Heart right ventricle (tissue), 16 donors: ENCODE results near the gene TNS1. TPM values are rescaled to one million over a fixed set of nuclear protein-coding genes. Genes with fewer than 3 reads are reported as not detected.

Experiments
- ATAC-seq, 8 donors: fragments of 200-7000 bp; cut with Tn5 transposase; one replicate each; pipeline ENCODE4 v1.9.1; 2020; ENCODE audit warnings: mild to moderate bottlenecking in 8 of 8, moderate library complexity in 8 of 8, moderate number of reproducible peaks in 1 of 8
- DNase-seq, 2 donors: peaks; one replicate each; pipeline ENCODE4 v3.0.0-alpha.2; 2020
- H3K27ac ChIP-seq, 10 donors: fragments of 200-600 bp; sonication (generic) in 2 of 10; one replicate each; pipeline versions ENCODE4 v1.5.0 to v1.8.0; 2020 to 2022; ENCODE audit warnings: mild to moderate bottlenecking in 3 of 10
- H3K27me3 ChIP-seq, 7 donors: fragments of 200-600 bp; one replicate each; pipeline ENCODE4 v1.8.0; 2021 to 2022; ENCODE audit warnings: mild to moderate bottlenecking in 2 of 7
- H3K36me3 ChIP-seq, 9 donors: fragments of 200-600 bp; sonication (generic) in 1 of 9; one replicate each; pipeline versions ENCODE4 v1.5.0 to v1.8.0; 2020 to 2022; ENCODE audit warnings: mild to moderate bottlenecking in 2 of 9
- H3K4me1 ChIP-seq, 9 donors: fragments of 200-600 bp; sonication (generic) in 1 of 9; one replicate each; pipeline versions ENCODE4 v1.5.0 to v1.8.0; 2020 to 2022; ENCODE audit warnings: mild to moderate bottlenecking in 4 of 9
- H3K4me3 ChIP-seq, 10 donors: fragments of 200-600 bp; sonication (generic) in 2 of 10; one replicate each; pipeline versions ENCODE4 v1.5.0 to v1.8.0; 2020 to 2022; ENCODE audit warnings: mild to moderate bottlenecking in 7 of 10, moderate library complexity in 2 of 10
- H3K9me3 ChIP-seq, 11 donors: fragments of 200-600 bp in 10 of 11; sonication (generic) in 2 of 11; one replicate each; pipeline versions ENCODE4 v1.5.0 to v1.8.0; 2013 to 2022; ENCODE audit warnings: mild to moderate bottlenecking in 2 of 11, control low read depth in 1 of 11, moderate library complexity in 1 of 11
- WGBS, 2 donors: extraction: QIAGEN DNeasy Blood & Tissue Kit; methylation state at CpG; one replicate each; pipeline ENCODE4 v1.1.7; 2013; ENCODE audit warnings: inconsistent platforms in 1 of 2; 5-methylcytosine and 5-hydroxymethylcytosine counted together
- intact Hi-C, 10 donors: fragments of 100-400 bp; cut with DNase I; formaldehyde crosslinking; loops; one replicate each; pipeline versions ENCODE4 v1.11.1 to v1.14.2; 2022
- polyA plus RNA-seq, 2 donors: library from polyadenylated mRNA; stranded (reverse); fragments of 200-250 nt; gene quantifications; one replicate each; pipeline ENCODE4 v1.2.3, GENCODE V29; 2013
- total RNA-seq, 10 donors: library from RNA; stranded (reverse); fragmentation: NEBNext Ultra II Directional in 3 of 10; extraction: Animal tissue kit (Norgen Biotek cat#: 25700) in 3 of 10; gene quantifications; one replicate each; pipeline versions ENCODE4 v1.2.1 to v1.2.4, GENCODE V29; 2021 to 2023
- TF ChIP-seq, protein P1 (sequence below), 9 donors: fragments of 200-600 bp; sonication (generic) in 2 of 9; IDR thresholded peaks; one replicate each; pipeline versions ENCODE4 v1.5.0 to v1.8.0; 2021 to 2022; ENCODE audit warnings: antibody characterized with exemption in 9 of 9, mild to moderate bottlenecking in 5 of 9, moderate library complexity in 1 of 9
- donor health status: Arrhythmogenic right ventricular cardiomyopathy.
- donor health status: ischemic (EF 13 %, LVEDD 7.1; RV severe dilation, severe dysfunction).
- donor health status: healthy with polysubstance abuse.
- donor health status: DM: no; HTN: yes; CAD: no.
- donor health status: DM: no; HTN: no; CAD: no.
- donor health status: ischemic (EF 25% LVEDD 6.9; RV normal size, moderate dysfunction).
- donor health status: ischemic (EF 25% LVEDD 5.7; RV mildly dilated, moderate dysfunction).
- donor health status: healthy.
- donor health status: DM: yes; HTN: yes; CAD: no.
- donor health status: Ischemic cardiomyopathy.
- donor health status: ischemic (EF 35%, LVEDD 5.7; RV mildly dilated, moderate dysfunction).
- donor health status: nonischemic (EF 11% LVEDD 7.7; RV severe dilation, severe dysfunction).
- donor health status: DM: yes; HTN: yes; CAD: no.
- donor health status: PGD.
- donor health status: ischemic (EF 29% LVEDD 5.4; RV normal size, mild dysfunction).
- donor health status: nonischemic (EF 23%, LVEDD 6.1; RV moderate dilation, normal function).

The TNS1 gene
- total and polyA plus RNA-seq, 12 donors = 64.6 to 844 (median 731) TPM

GRCh38 chr2:217897816-217898806 is 104.7 kb downstream of the TNS1 start:
- Histone ChIP-seq H3K9me3 (no peaks in the 10 kb centered on the region), H3K36me3 (peaks cover 0 to 87% (median 60%) of the 10 kb centered on the region in 9 donors), H3K4me3 (no peak overlapping the region), H3K27ac (peak overlapping the region; percentile 9 to 99 (median 93)), H3K27me3 (no peaks in the 10 kb centered on the region), H3K4me1 (peaks cover 51 to 83% (median 76%) of the 10 kb centered on the region in 9 donors)
- DNase-seq (peak in 1 of 2 donors; percentile 63), ATAC-seq (peak; percentile 6 to 67 (median 39))
- TF ChIP-seq, protein P1, sequence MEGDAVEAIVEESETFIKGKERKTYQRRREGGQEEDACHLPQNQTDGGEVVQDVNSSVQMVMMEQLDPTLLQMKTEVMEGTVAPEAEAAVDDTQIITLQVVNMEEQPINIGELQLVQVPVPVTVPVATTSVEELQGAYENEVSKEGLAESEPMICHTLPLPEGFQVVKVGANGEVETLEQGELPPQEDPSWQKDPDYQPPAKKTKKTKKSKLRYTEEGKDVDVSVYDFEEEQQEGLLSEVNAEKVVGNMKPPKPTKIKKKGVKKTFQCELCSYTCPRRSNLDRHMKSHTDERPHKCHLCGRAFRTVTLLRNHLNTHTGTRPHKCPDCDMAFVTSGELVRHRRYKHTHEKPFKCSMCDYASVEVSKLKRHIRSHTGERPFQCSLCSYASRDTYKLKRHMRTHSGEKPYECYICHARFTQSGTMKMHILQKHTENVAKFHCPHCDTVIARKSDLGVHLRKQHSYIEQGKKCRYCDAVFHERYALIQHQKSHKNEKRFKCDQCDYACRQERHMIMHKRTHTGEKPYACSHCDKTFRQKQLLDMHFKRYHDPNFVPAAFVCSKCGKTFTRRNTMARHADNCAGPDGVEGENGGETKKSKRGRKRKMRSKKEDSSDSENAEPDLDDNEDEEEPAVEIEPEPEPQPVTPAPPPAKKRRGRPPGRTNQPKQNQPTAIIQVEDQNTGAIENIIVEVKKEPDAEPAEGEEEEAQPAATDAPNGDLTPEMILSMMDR (IDR thresholded peaks at IDR 0.05) = no peak
- intact Hi-C loops = loop anchor here in 1 of 10 donors (10.0 kb wide), 1 partner anchor 47 kb away; no protein-coding TSS in a partner anchor
- WGBS, 2 donors = 46 to 57% methylated on average over 21 to 23 of the region's 23 CpGs

GRCh38 chr2:217897091-217897715 is 105.6 kb downstream of the TNS1 start:
- Histone ChIP-seq H3K4me1 (peaks cover 43 to 83% (median 76%) of the 10 kb centered on the region in 9 donors), H3K27me3 (no peaks in the 10 kb centered on the region), H3K9me3 (no peaks in the 10 kb centered on the region), H3K27ac (peak overlapping the region in 9 of 10 donors; percentile 9 to 99 (median 94)), H3K4me3 (no peak overlapping the region), H3K36me3 (peaks cover 0 to 96% (median 69%) of the 10 kb centered on the region in 9 donors)
- intact Hi-C loops = loop anchor here in 1 of 10 donors (10.0 kb wide), 1 partner anchor 48 kb away; no protein-coding TSS in a partner anchor
- TF ChIP-seq, protein P1 (IDR thresholded peaks at IDR 0.05) = no peak
- WGBS, 2 donors = 68 to 71% methylated on average over 9 of the region's 9 CpGs
- ATAC-seq (no peak), DNase-seq (no peak)

DNA sequence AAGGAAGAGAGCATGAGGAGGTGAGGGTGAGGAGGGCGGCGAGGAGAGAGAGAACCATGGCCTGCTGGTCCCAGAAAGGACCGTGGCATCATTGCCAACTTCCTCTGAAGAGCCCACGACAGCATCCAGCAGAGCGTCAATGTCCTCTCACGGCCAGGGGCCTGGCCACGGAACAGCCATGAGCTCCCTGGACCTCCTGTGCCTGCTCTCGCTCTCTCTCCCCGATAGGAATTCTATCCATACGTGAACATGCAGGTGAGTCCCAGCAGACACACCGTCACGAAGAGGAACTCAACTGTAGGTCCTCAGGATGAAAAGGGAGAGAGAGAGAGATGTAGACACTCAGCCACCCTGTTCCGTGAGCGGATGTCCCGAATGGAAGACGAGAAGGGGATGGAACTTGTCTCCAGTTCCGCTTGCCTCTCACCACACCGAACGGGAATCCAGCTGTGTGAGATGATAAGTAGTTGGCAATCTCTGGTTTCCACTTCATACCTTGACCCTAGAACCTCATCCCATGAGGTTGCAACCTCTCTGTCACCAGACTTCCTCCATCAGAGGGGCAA is 107.6 kb downstream of the TNS1 start:
- ATAC-seq (no peak), DNase-seq (no peak)
- no peaks in the 10 kb centered on the region for H3K9me3 ChIP-seq
- intact Hi-C loops = loop anchor here in 1 of 10 donors (10.0 kb wide), 1 partner anchor 50 kb away; no protein-coding TSS in a partner anchor
- TF ChIP-seq, protein P1 (IDR thresholded peaks at IDR 0.05) = no peak
- no peak overlapping the region for H3K4me3 ChIP-seq
- H3K27ac ChIP-seq = peak overlapping the region in 7 of 10 donors; percentile 15 to 99 (median 38)
- no peaks in the 10 kb centered on the region for H3K27me3 ChIP-seq
- WGBS, 2 donors = 73 to 82% methylated on average over 19 of the region's 19 CpGs
- H3K36me3 ChIP-seq = peaks cover 0 to 100% (median 85%) of the 10 kb centered on the region in 9 donors
- peaks cover 38 to 83% (median 76%) of the 10 kb centered on the region in 9 donors for H3K4me1 ChIP-seq

DNA sequence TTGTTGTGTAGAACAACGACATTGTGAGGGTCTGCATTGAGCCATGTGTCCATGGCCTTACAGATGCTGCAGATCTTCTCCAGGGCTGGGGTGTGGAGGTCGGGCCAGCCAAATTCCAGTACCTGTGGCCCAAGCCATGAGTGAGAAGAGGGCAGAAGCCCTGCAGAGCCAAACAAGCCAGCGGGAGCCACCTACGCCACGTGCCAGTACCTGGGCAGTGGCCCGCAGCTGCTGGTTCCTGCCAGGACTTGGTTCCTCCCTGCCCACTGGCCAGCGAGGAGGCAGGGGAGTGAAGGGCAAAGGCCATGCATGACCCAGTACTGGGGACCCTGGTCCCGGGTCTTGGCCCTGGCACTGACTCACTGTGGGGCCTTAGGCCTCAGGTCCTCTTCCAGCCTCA is 109.4 kb downstream of the TNS1 start:
- TF ChIP-seq, protein P1 (IDR thresholded peaks at IDR 0.05) = no peak
- DNase-seq (no peak), ATAC-seq (no peak)
- H3K27ac ChIP-seq = peak overlapping the region in 8 of 10 donors; percentile 26 to 83 (median 48)
- intact Hi-C loops = loop anchor here in 2 of 10 donors (5.0 to 10.0 kb wide), 2 partner anchors 51 to 94 kb away; no protein-coding TSS in a partner anchor
- peaks cover 0 to 100% (median 93%) of the 10 kb centered on the region in 9 donors for H3K36me3 ChIP-seq
- peaks cover 34 to 83% (median 76%) of the 10 kb centered on the region in 9 donors for H3K4me1 ChIP-seq
- no peaks in the 10 kb centered on the region for H3K9me3 ChIP-seq
- H3K27me3 ChIP-seq = no peaks in the 10 kb centered on the region
- 82 to 89% methylated on average over 8 of the region's 8 CpGs for WGBS, 2 donors
- H3K4me3 ChIP-seq = no peak overlapping the region
